Naive thymus-derived CD4-positive, alpha-beta T cell (primary cell): Measurements from ENCODE around the gene NFATC2. TPM values are rescaled to one million over a fixed set of nuclear protein-coding genes. Genes with fewer than 3 reads are reported as not detected.
"Not testable (repeated sequence)": the region's sequence is repeated elsewhere in the genome, so short reads cannot be mapped to it uniquely, and the experiment has no call there.

ENCODE experiments used
- ATAC-seq: fragments of 150-1000 bp; cut with Tn5 transposase; 2 replicates; pipeline ENCODE4 v1.10.0; 2021; ENCODE audit warnings: mild to moderate bottlenecking, moderate library complexity
- CTCF ChIA-PET: fragments of 350-600 bp; sonication (Branson Sonifier 250); formaldehyde crosslinking; loops from one replicate; lab custom pipeline; 2021; ENCODE audit warnings: antibody characterized with exemption; lab: Charles Lee
- POLR2A ChIA-PET: fragments of 350-600 bp; sonication (Branson Sonifier 250); formaldehyde crosslinking; loops from one replicate; lab custom pipeline; 2021; ENCODE audit warnings: antibody characterized with exemption, inconsistent platforms; lab: Charles Lee
- DNase-seq, 9 donors: peaks; one replicate each; pipeline versions ENCODE4 v3.0.0 to v3.0.0-alpha.2; 2020 to 2022; ENCODE audit warnings: mixed read lengths in 1 of 9
- H3K27ac ChIP-seq: one replicate; pipeline ENCODE4 v1.7.0; 2013; ENCODE audit warnings: mild to moderate bottlenecking, low read depth, low read length, moderate library complexity
- H3K27me3 ChIP-seq, 2 donors: one replicate each; pipeline ENCODE4 v1.7.0; 2013; ENCODE audit warnings: low read length in 2 of 2, mild to moderate bottlenecking in 2 of 2, moderate library complexity in 2 of 2; ENCODE audit not compliant: control insufficient read depth in 2 of 2, insufficient read depth in 2 of 2
- H3K36me3 ChIP-seq, 3 experiments: 1 replicate in 2 of 3; 2 replicates in 1 of 3; pipeline ENCODE4 v1.7.0; 2013; ENCODE audit warnings: low read length in 3 of 3, mild to moderate bottlenecking in 3 of 3, moderate library complexity in 1 of 3; ENCODE audit not compliant: insufficient read depth in 3 of 3, control insufficient read depth in 2 of 3
- H3K4me1 ChIP-seq, 2 donors: one replicate each; pipeline ENCODE4 v1.7.0; 2013; ENCODE audit warnings: low read length in 2 of 2, mild to moderate bottlenecking in 2 of 2, moderate library complexity in 1 of 2; ENCODE audit not compliant: control insufficient read depth in 2 of 2, insufficient read depth in 2 of 2
- H3K4me3 ChIP-seq: 2 replicates; pipeline ENCODE4 v1.7.0; 2013; ENCODE audit warnings: mild to moderate bottlenecking, low read length
- H3K9me3 ChIP-seq, 3 experiments: 1 replicate in 2 of 3; 2 replicates in 1 of 3; pipeline ENCODE4 v1.7.0; 2013; ENCODE audit warnings: low read length in 3 of 3; ENCODE audit not compliant: control insufficient read depth in 2 of 3
- H3K27ac Mint-ChIP-seq, 9 donors: one replicate each; pipeline ENCODE4 v1.8.0; 2020 to 2022; ENCODE audit warnings: mixed read lengths in 9 of 9, mild to moderate bottlenecking in 8 of 9, moderate library complexity in 5 of 9, inconsistent platforms in 2 of 9
- H3K27me3 Mint-ChIP-seq, 5 donors: one replicate each; pipeline ENCODE4 v1.8.0; 2021 to 2022; ENCODE audit warnings: mixed read lengths in 5 of 5, mild to moderate bottlenecking in 1 of 5
- H3K36me3 Mint-ChIP-seq, 5 donors: one replicate each; pipeline ENCODE4 v1.8.0; 2020 to 2022; ENCODE audit warnings: mixed read lengths in 5 of 5, mild to moderate bottlenecking in 3 of 5, inconsistent platforms in 1 of 5
- H3K4me1 Mint-ChIP-seq, 7 donors: one replicate each; pipeline ENCODE4 v1.8.0; 2020 to 2022; ENCODE audit warnings: mixed read lengths in 7 of 7, mild to moderate bottlenecking in 3 of 7, inconsistent platforms in 1 of 7
- H3K4me3 Mint-ChIP-seq, 10 donors: one replicate each; pipeline ENCODE4 v1.8.0; 2020 to 2022; ENCODE audit warnings: mild to moderate bottlenecking in 10 of 10, mixed read lengths in 10 of 10, moderate library complexity in 6 of 10, inconsistent platforms in 2 of 10
- H3K9me3 Mint-ChIP-seq, 11 donors: one replicate each; pipeline ENCODE4 v1.8.0; 2020 to 2022; ENCODE audit warnings: mixed read lengths in 11 of 11, mild to moderate bottlenecking in 4 of 11, inconsistent platforms in 1 of 11, moderate library complexity in 1 of 11
- intact Hi-C, 2 donors: fragments of 100-400 bp; cut with micrococcal nuclease; formaldehyde crosslinking; loops; one replicate each; pipeline ENCODE4 v1.15.1; 2023
- polyA plus RNA-seq, 2 donors: library from polyadenylated mRNA; unstranded; fragments of 300-500 nt; fragmentation: Illumina TruSeq; gene quantifications; one replicate each; pipeline ENCODE4 v1.2.3, GENCODE V29; 2021
- total RNA-seq, 6 experiments: library from RNA in 5 of 6; stranded (reverse) in 5 of 6; gene quantifications; 1 replicate in 5 of 6; 2 replicates in 1 of 6; pipeline ENCODE4 v1.2.3 and lab custom pipeline; 2021 to 2026

Gene NFATC2
- total and polyA plus RNA-seq, 7 experiments from 2014 or later = 16.6 to 66.8 (median 42.6) TPM

- peak overlapping the region in 1 of 9 donors; percentile 67 for H3K27ac Mint-ChIP-seq
- intact Hi-C loops = no loop called here
- Histone ChIP-seq H3K27me3 (no peaks in the 10 kb centered on the region), H3K36me3 (peaks cover 0 to 69% (median 5%) of the 10 kb centered on the region in 3 experiments), H3K4me3 (no peak overlapping the region), H3K9me3 (no peaks in the 10 kb centered on the region), H3K27ac (no peak overlapping the region), H3K4me1 (peaks cover 0 to 17% of the 10 kb centered on the region in 2 donors)
- ATAC-seq (no peak), DNase-seq (no peak)
- no peaks in the 10 kb centered on the region for H3K27me3 Mint-ChIP-seq
- no peaks in the 10 kb centered on the region for H3K9me3 Mint-ChIP-seq
- H3K4me3 Mint-ChIP-seq = no peak overlapping the region
- ChIA-PET POLR2A (no interaction called here), CTCF (interaction anchor here (0.6 to 0.9 kb wide), 3 partner anchors 77 to 988 kb away, joined by 3 read pairs; no protein-coding TSS in a partner anchor)
- peaks cover 0 to 15% (median 7%) of the 10 kb centered on the region in 7 donors for H3K4me1 Mint-ChIP-seq
- H3K36me3 Mint-ChIP-seq = peaks cover 0 to 50% (median 16%) of the 10 kb centered on the region in 5 donors
These were observed 79.8 kb downstream of the NFATC2 start for GRCh38 chr20:51462566-51463276.

- H3K4me3 ChIP-seq, POLR2A ChIA-PET, ATAC-seq, H3K4me3 Mint-ChIP-seq, H3K9me3 ChIP-seq, H3K27me3 ChIP-seq, H3K27ac Mint-ChIP-seq, CTCF ChIA-PET, H3K9me3 Mint-ChIP-seq, H3K27ac ChIP-seq, intact Hi-C loops, H3K27me3 Mint-ChIP-seq, DNase-seq: not testable (repeated sequence)
- Mint-ChIP-seq H3K4me1 (peaks cover 0 to 19% (median 5%) of the 10 kb centered on the region in 7 donors), H3K36me3 (peaks cover 0 to 50% (median 14%) of the 10 kb centered on the region in 5 donors)
- Histone ChIP-seq H3K4me1 (peaks cover 0 to 22% of the 10 kb centered on the region in 2 donors), H3K36me3 (peaks cover 0 to 72% (median 5%) of the 10 kb centered on the region in 3 experiments)
These were observed 80.7 kb downstream of the NFATC2 start for GRCh38 chr20:51461846-51462245.

- no peaks in the 10 kb centered on the region for H3K9me3 ChIP-seq
- peaks cover 0 to 75% (median 5%) of the 10 kb centered on the region in 3 experiments for H3K36me3 ChIP-seq
- Mint-ChIP-seq H3K27me3 (no peaks in the 10 kb centered on the region), H3K9me3 (no peaks in the 10 kb centered on the region), H3K27ac (peak overlapping the region in 2 of 9 donors; percentile 25 to 43), H3K4me1 (peaks cover 0 to 23% (median 8%) of the 10 kb centered on the region in 7 donors), H3K36me3 (peaks cover 0 to 48% (median 14%) of the 10 kb centered on the region in 5 donors), H3K4me3 (no peak overlapping the region)
- no peaks in the 10 kb centered on the region for H3K27me3 ChIP-seq
- peaks cover 0 to 23% of the 10 kb centered on the region in 2 donors for H3K4me1 ChIP-seq
- intact Hi-C loops = no loop called here
- no peak for ATAC-seq
- ChIA-PET POLR2A (no interaction called here), CTCF (no interaction called here)
- no peak for DNase-seq
- H3K4me3 ChIP-seq = no peak overlapping the region
- H3K27ac ChIP-seq = no peak overlapping the region
These were observed 81.2 kb downstream of the NFATC2 start for GRCh38 chr20:51461306-51461705.

GRCh38 chr20:51460569-51461265 is 81.8 kb downstream of the NFATC2 start:
- Mint-ChIP-seq H3K4me1 (peaks cover 0 to 23% (median 8%) of the 10 kb centered on the region in 7 donors), H3K36me3 (peaks cover 0 to 45% (median 14%) of the 10 kb centered on the region in 5 donors), H3K27ac (peak overlapping the region in 3 of 9 donors; percentile 25 to 67 (median 43)), H3K4me3 (no peak overlapping the region), H3K27me3 (no peaks in the 10 kb centered on the region), H3K9me3 (no peaks in the 10 kb centered on the region)
- no peaks in the 10 kb centered on the region for H3K27me3 ChIP-seq
- ATAC-seq (peak; percentile 65), DNase-seq (no peak)
- intact Hi-C loops = no loop called here
- H3K4me1 ChIP-seq = peaks cover 0 to 23% of the 10 kb centered on the region in 2 donors
- no peak overlapping the region for H3K27ac ChIP-seq
- no peaks in the 10 kb centered on the region for H3K9me3 ChIP-seq
- H3K36me3 ChIP-seq = peaks cover 0 to 72% (median 5%) of the 10 kb centered on the region in 3 experiments
- no peak overlapping the region for H3K4me3 ChIP-seq
- POLR2A ChIA-PET = no interaction called here
- CTCF ChIA-PET = no interaction called here

GRCh38 chr20:51460163-51460562 is 82.4 kb downstream of the NFATC2 start:
- Histone ChIP-seq H3K27me3 (no peaks in the 10 kb centered on the region), H3K4me3 (no peak overlapping the region), H3K9me3 (no peaks in the 10 kb centered on the region), H3K27ac (no peak overlapping the region), H3K4me1 (peaks cover 0 to 23% of the 10 kb centered on the region in 2 donors), H3K36me3 (peaks cover 0 to 73% (median 0%) of the 10 kb centered on the region in 3 experiments)
- Mint-ChIP-seq H3K27me3 (no peaks in the 10 kb centered on the region), H3K4me1 (peaks cover 3 to 23% (median 8%) of the 10 kb centered on the region in 7 donors), H3K9me3 (no peaks in the 10 kb centered on the region), H3K27ac (peak overlapping the region in 3 of 9 donors; percentile 16 to 25 (median 23)), H3K36me3 (peaks cover 0 to 45% (median 18%) of the 10 kb centered on the region in 5 donors), H3K4me3 (no peak overlapping the region)
- intact Hi-C loops = no loop called here
- no peak for ATAC-seq
- DNase-seq = no peak
- ChIA-PET POLR2A (no interaction called here), CTCF (no interaction called here)

DNA sequence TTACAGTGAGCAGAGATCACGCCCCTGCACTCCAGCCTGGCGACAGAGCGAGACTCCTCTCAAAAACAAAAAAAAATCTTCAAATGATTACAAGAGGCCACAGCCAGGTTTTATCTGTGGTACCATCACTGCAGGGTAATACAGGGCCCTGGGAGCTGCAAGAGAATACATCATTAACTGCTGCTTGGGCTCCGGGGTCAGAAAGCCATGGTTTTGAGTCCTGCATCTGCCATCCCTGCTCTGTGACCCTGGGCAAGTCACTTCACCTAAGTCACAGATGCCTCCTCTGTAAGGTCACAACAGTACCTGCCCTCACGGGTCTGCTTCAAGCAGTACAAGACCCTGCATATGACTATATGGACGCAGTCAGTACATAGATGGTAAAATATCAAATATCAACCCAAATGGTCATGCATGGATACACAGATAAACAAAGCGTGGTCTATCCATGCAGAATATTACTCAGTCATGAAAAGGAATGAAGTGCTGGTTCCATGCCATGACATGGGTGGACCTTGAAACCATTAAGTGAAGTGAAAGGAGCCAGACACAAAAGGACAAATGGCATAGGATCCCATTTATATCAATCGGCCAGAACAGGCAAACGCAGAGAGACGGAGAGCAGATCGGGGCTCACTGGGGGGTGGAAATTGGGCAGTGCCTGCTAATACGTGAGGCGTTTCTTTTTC is 83.6 kb downstream of the NFATC2 start:
- Histone ChIP-seq H3K36me3 (peaks cover 8 to 75% (median 11%) of the 10 kb centered on the region in 3 experiments), H3K27ac (no peak overlapping the region), H3K4me1 (peaks cover 0 to 17% of the 10 kb centered on the region in 2 donors), H3K4me3 (no peak overlapping the region), H3K9me3 (no peaks in the 10 kb centered on the region), H3K27me3 (no peaks in the 10 kb centered on the region)
- intact Hi-C loops = no loop called here
- H3K9me3 Mint-ChIP-seq = no peaks in the 10 kb centered on the region
- no peak for ATAC-seq
- no peaks in the 10 kb centered on the region for H3K27me3 Mint-ChIP-seq
- H3K36me3 Mint-ChIP-seq = peaks cover 0 to 53% (median 25%) of the 10 kb centered on the region in 5 donors
- POLR2A ChIA-PET = no interaction called here
- CTCF ChIA-PET = no interaction called here
- no peak overlapping the region for H3K4me3 Mint-ChIP-seq
- DNase-seq = no peak
- peaks cover 5 to 20% (median 7%) of the 10 kb centered on the region in 7 donors for H3K4me1 Mint-ChIP-seq
- H3K27ac Mint-ChIP-seq = peak overlapping the region in 1 of 9 donors; percentile 77
